ENCODE measurements around the gene HOXA6. TPM values are rescaled to one million over a fixed set of nuclear protein-coding genes. Genes with fewer than 3 reads are reported as not detected.
A peak's percentile ranks its signal among the peaks of the same experiment; 100 is the strongest.

HOXA6 gene
- total RNA-seq, 4 donors from 2014 or later, result 5.7 to 15.4 (median 12.4) TPM

DNA sequence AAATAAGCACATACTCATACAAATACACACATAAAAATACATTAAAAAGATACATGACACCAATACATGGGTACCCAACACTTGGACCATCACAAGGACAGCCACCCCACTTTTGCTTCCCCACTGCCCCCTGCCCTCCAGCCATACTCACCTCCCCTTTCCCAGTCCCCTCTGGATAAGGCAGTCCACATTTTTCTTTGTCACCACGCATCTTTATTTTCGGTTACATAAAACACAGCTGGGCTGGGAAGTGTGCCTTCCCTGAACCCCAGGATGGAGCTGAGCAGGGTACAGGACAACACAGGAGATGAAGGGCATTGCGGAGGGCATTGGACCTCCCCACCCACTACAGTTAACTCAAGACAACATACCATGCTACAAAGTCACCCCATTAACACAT lies 6.0 kb upstream of the HOXA6 start:
- DNase-seq (ENCODE audit: low spot score in 2 of 2), result peak; percentile 7 to 62
- TF ChIP-seq, protein P1, sequence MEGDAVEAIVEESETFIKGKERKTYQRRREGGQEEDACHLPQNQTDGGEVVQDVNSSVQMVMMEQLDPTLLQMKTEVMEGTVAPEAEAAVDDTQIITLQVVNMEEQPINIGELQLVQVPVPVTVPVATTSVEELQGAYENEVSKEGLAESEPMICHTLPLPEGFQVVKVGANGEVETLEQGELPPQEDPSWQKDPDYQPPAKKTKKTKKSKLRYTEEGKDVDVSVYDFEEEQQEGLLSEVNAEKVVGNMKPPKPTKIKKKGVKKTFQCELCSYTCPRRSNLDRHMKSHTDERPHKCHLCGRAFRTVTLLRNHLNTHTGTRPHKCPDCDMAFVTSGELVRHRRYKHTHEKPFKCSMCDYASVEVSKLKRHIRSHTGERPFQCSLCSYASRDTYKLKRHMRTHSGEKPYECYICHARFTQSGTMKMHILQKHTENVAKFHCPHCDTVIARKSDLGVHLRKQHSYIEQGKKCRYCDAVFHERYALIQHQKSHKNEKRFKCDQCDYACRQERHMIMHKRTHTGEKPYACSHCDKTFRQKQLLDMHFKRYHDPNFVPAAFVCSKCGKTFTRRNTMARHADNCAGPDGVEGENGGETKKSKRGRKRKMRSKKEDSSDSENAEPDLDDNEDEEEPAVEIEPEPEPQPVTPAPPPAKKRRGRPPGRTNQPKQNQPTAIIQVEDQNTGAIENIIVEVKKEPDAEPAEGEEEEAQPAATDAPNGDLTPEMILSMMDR (IDR thresholded peaks at IDR 0.05), result no peak
- TF ChIP-seq POLR2A (IDR thresholded peaks at IDR 0.05), result no peak
- WGBS, 2 donors, result 76 to 78% methylated on average over 3 of the region's 3 CpGs
- H3K4me3 ChIP-seq (ENCODE audit: low read depth, poor library complexity, severe bottlenecking), result no peak overlapping the region
- intact Hi-C loops (cut with DNase I; ENCODE audit: low total_unique reads), result loop anchor here (5.0 kb wide), 1 partner anchor 291 kb away; the partner anchor contains the start of gene SKAP2

DNA sequence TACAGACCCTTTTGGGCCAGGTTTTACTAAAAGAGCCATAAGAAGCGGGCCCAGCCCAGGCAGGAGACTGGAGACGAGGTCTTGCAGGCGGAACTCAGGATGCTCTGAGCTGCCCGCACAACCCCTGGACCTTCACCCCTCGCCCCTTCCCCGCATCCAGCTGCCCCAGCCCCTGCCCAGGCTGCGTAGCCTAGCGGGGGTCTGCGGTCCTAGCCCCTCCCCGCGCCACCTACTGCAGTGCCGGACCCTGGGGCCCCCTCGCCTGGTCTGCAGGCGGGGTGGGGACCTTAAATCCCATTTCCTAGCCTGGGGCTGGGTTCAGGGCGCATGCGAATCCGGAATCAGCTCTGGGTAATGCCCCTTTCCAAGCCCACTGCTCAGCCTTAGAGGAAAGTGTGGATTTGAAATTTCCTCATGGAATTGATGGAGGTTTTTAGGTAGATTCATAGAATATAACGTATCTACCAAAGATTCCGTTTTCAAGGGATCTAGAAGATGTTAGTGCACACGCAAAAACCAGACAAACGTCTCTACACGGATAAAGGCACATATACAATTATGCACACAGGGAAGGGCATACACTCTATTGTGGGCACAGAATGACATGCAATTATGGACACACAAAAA lies 5.4 kb upstream of the HOXA6 start:
- no peak overlapping the region for H3K4me3 ChIP-seq (ENCODE audit: low read depth, poor library complexity, severe bottlenecking)
- DNase-seq (ENCODE audit: low spot score in 2 of 2), result peak in 1 of 2 donors; percentile 14
- WGBS, 2 donors, result 25 to 34% methylated on average over 18 to 22 of the region's 22 CpGs
- TF ChIP-seq POLR2A (IDR thresholded peaks at IDR 0.05), result no peak
- TF ChIP-seq, protein P1 (IDR thresholded peaks at IDR 0.05), result no peak
- intact Hi-C loops (cut with DNase I; ENCODE audit: low total_unique reads), result loop anchor here (5.0 kb wide), 1 partner anchor 291 kb away; the partner anchor contains the start of gene SKAP2

DNA sequence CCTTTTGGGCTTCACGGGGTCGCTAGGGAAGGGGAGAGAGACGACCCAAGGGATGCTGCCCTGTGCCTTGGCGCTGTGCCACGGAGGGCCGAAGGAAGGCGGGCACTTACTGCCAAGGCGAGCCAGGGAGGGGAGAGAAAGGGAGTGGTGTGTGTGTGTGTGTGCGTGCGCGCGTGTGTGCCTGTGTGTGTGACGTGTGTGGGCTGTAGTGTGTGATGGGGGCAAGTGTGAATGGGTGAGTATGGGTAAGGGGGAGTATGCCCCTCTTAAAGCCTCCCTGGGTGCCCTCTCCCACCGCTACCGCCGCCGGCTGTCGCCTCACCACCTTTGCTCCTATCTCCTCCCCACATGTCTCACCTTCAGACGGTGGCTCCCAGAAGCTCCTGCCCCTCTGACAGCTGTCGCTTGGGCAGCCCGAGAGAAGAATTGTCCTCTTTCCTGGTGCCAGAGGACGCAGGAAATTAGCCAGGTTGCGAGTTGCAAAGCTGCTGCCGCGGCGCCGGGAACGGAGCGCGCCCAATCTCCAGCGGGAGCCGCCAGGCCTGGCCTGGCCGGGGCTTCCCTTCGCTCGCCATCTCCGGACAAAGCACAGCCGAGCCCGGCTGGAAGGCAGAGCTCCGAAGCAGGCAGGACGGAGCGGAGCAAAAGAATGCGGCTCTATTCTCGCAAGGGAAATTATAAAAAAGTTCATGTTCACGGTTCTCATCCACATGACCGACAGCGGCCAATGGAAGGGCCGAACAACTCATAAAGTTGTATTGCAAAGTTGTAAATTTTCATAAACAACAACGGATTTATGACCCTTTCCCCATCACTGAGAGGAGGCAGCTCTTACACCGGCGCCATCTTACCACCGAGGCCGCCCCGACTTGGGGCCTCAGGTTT lies 4.6 kb upstream of the HOXA6 start, which contains the start of gene HOXA3:
Gene HOXA3, minus strand, starts transcription at position 653 of the 885 bp plus-strand sequence. CDS start 41,943 bp downstream, outside the sequence.
- peak; percentile 67 to 87 for DNase-seq (ENCODE audit: low spot score in 2 of 2)
- intact Hi-C loops (cut with DNase I; ENCODE audit: low total_unique reads), result loop anchor here (5.0 kb wide), 1 partner anchor 290 kb away; the partner anchor contains the start of gene SKAP2
- peak within 1 kb of the TSS; percentile 45 for H3K4me3 ChIP-seq (ENCODE audit: low read depth, poor library complexity, severe bottlenecking)
- TF ChIP-seq, protein P1 (IDR thresholded peaks at IDR 0.05), result no peak
- TF ChIP-seq POLR2A (IDR thresholded peaks at IDR 0.05), result no peak
- 5 to 7% methylated on average over 44 to 53 of the region's 53 CpGs for WGBS, 2 donors

DNA sequence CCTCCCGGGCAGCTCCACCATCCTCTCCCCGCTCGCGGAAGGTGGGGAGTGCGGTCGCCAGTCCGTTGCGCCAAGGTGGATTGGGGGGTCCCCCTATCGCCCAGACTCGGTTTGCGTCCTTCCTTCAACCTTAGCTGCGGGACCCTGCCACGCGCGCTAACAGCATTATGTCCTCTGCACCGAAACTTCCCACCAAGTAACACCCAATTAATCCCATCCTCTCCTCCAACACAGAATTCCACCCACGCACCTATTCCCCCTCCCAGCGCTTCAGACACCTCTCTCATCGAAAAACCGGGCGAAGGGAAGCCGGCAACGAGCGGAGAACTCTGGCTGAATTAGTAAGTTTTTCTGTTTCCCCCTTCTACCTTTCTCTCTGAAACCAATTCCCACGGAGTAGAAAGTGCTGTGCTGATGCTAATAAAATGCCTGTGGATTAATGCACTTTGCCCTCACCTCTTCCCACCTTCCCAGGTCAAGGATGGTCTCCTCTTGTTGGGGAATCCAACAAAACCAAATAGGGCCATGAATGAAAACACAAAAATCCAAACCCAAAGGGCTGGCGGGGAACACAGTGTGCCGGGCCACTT lies 3.9 kb upstream of the HOXA6 start:
- DNase-seq (ENCODE audit: low spot score in 2 of 2), result peak in 1 of 2 donors; percentile 89
- peak overlapping the region; percentile 45 for H3K4me3 ChIP-seq (ENCODE audit: low read depth, poor library complexity, severe bottlenecking)
- no peak for TF ChIP-seq POLR2A (IDR thresholded peaks at IDR 0.05)
- TF ChIP-seq, protein P1 (IDR thresholded peaks at IDR 0.05), result no peak
- 5% methylated on average over 27 of the region's 27 CpGs for WGBS, 2 donors
- intact Hi-C loops (cut with DNase I; ENCODE audit: low total_unique reads), result loop anchor here (5.0 kb wide), 1 partner anchor 289 kb away; the partner anchor contains the start of gene SKAP2

DNA sequence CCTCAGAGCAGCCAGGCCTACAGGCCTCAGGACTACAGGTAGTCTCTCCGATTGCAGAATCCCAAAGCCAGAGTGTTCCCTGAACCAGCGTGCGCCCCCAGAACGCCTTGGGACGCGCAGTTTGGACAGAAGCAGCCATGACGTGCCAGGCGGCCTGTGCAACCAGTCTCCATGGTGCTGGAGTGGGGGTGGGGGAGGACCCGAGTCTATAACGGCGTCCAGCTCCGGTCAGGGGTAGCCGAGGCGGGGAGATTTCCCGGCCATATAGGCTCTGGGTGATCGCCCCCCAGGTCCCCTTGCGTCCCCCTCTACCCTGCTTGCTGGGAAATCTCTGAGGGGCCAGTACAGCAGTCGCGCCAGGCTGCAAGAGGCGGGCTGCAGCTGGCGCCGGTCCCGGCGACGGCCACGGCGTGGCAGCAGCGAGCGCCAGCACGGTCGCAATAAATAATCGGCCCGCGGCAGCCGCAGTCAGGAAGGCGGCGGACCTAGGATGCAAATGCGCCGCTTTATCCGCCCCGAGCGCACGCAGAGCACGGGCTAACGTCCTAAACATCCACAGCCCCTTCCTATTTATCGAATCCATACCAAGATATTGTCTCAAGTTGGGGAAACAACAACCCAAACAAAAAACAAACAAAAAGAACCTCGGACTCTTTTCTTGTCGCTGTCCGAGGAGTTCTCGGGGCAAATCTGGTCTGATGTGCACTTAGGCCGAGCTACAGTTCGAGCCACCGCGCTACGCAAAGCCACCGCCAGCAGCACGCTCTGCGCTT lies 3.2 kb upstream of the HOXA6 start:
- DNase-seq (ENCODE audit: low spot score in 2 of 2), result peak; percentile 65 to 96
- intact Hi-C loops (cut with DNase I; ENCODE audit: low total_unique reads), result loop anchor here (5.0 kb wide), 1 partner anchor 288 kb away; the partner anchor contains the start of gene SKAP2
- H3K4me3 ChIP-seq (ENCODE audit: low read depth, poor library complexity, severe bottlenecking), result peak overlapping the region; percentile 45
- TF ChIP-seq, protein P1 (IDR thresholded peaks at IDR 0.05), result peak in 1 of 3 donors; percentile 38
- no peak for TF ChIP-seq POLR2A (IDR thresholded peaks at IDR 0.05)
- WGBS, 2 donors, result 1 to 2% methylated on average over 38 to 42 of the region's 58 CpGs

All from lower leg skin (tissue), 4 donors.